Suprapubic skin (tissue), 4 donors: Measurements from ENCODE around the gene ROBO1. TPM values are rescaled to one million over a fixed set of nuclear protein-coding genes. Genes with fewer than 3 reads are reported as not detected.

Experiments used
- DNase-seq, 2 donors: peaks; one replicate each; pipeline ENCODE4 v3.0.0-alpha.2; 2019; ENCODE audit warnings: low spot score in 2 of 2
- H3K27ac ChIP-seq: fragments of 200-600 bp; sonication (generic); one replicate; pipeline ENCODE4 v1.5.1; 2019
- H3K27me3 ChIP-seq: fragments of 200-600 bp; sonication (generic); one replicate; pipeline ENCODE4 v1.5.1; 2019
- H3K36me3 ChIP-seq: fragments of 200-600 bp; sonication (generic); one replicate; pipeline ENCODE4 v1.5.1; 2019
- H3K4me1 ChIP-seq: fragments of 200-600 bp; sonication (generic); one replicate; pipeline ENCODE4 v1.5.1; 2019
- H3K4me3 ChIP-seq: fragments of 200-600 bp; sonication (generic); one replicate; pipeline ENCODE4 v1.5.1; 2019; ENCODE audit warnings: mild to moderate bottlenecking
- H3K9me3 ChIP-seq: fragments of 200-600 bp; sonication (generic); one replicate; pipeline ENCODE4 v1.5.1; 2019
- EP300 ChIP-seq: sonication (generic); formaldehyde crosslinking; IDR thresholded peaks from one replicate; pipeline ENCODE4 v1.6.1; 2017; ENCODE audit warnings: antibody characterized with exemption
- POLR2A ChIP-seq, 2 donors: fragments of 450-650 bp; IDR thresholded peaks; one replicate each; pipeline ENCODE4 v1.6.1; 2017; ENCODE audit warnings: antibody characterized with exemption in 2 of 2, mild to moderate bottlenecking in 2 of 2, moderate library complexity in 2 of 2
- POLR2AphosphoS5 ChIP-seq, 3 donors: sonication (generic); formaldehyde crosslinking; IDR thresholded peaks; one replicate each; pipeline ENCODE4 v1.6.1; 2017; ENCODE audit warnings: antibody characterized with exemption in 3 of 3
- WGBS: methylation state at CpG from one replicate; pipeline ENCODE4 v1.1.5; 2018; 5-methylcytosine and 5-hydroxymethylcytosine counted together
- total RNA-seq, 4 donors: library from RNA; depleted of rRNA; stranded (reverse); fragments of >200 nt; gene quantifications; one replicate each; pipeline ENCODE4 v1.1.0, GENCODE V29; 2016
- TF ChIP-seq, protein P1 (sequence below), 2 donors: fragments of 200-600 bp in 1 of 2; fragments of 450-650 bp in 1 of 2; sonication (generic) in 1 of 2; IDR thresholded peaks; one replicate each; pipeline ENCODE4 v1.5.1; 2016 to 2019; ENCODE audit warnings: antibody characterized with exemption in 2 of 2, mild to moderate bottlenecking in 1 of 2, moderate library complexity in 1 of 2

The ROBO1 gene
- total RNA-seq, 4 donors from 2014 or later = 67.7 to 80.3 (median 71.3) TPM

DNA sequence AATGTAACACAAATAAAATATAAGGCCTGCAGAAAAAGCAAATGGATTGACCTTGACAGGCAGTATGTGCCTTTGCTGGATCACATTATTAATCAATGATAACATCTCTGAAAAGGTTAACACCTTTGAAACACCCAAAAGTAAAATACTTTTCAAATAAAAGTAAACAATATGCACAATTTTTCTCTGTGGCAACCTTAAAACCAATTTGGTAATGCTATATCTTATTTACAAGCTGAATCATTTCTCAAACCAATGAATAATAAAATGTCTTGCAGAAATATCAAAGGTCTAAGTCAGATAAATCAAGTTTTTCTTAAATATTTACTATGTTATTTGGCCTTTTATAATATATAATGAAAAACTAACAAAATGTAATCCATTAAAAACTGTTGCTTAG is 1018.7 kb downstream of the ROBO1 start:
- no peaks in the 10 kb centered on the region for H3K36me3 ChIP-seq
- no peak for DNase-seq
- no peak overlapping the region for H3K27ac ChIP-seq
- no peaks in the 10 kb centered on the region for H3K27me3 ChIP-seq
- TF ChIP-seq, protein P1, sequence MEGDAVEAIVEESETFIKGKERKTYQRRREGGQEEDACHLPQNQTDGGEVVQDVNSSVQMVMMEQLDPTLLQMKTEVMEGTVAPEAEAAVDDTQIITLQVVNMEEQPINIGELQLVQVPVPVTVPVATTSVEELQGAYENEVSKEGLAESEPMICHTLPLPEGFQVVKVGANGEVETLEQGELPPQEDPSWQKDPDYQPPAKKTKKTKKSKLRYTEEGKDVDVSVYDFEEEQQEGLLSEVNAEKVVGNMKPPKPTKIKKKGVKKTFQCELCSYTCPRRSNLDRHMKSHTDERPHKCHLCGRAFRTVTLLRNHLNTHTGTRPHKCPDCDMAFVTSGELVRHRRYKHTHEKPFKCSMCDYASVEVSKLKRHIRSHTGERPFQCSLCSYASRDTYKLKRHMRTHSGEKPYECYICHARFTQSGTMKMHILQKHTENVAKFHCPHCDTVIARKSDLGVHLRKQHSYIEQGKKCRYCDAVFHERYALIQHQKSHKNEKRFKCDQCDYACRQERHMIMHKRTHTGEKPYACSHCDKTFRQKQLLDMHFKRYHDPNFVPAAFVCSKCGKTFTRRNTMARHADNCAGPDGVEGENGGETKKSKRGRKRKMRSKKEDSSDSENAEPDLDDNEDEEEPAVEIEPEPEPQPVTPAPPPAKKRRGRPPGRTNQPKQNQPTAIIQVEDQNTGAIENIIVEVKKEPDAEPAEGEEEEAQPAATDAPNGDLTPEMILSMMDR (IDR thresholded peaks at IDR 0.05) = no peak
- TF ChIP-seq POLR2A (IDR thresholded peaks at IDR 0.05) (no peak), POLR2AphosphoS5 (IDR thresholded peaks at IDR 0.05) (no peak), EP300 (no peak)
- peaks cover 8% of the 10 kb centered on the region for H3K4me1 ChIP-seq
- H3K4me3 ChIP-seq = no peak overlapping the region
- no peaks in the 10 kb centered on the region for H3K9me3 ChIP-seq

DNA sequence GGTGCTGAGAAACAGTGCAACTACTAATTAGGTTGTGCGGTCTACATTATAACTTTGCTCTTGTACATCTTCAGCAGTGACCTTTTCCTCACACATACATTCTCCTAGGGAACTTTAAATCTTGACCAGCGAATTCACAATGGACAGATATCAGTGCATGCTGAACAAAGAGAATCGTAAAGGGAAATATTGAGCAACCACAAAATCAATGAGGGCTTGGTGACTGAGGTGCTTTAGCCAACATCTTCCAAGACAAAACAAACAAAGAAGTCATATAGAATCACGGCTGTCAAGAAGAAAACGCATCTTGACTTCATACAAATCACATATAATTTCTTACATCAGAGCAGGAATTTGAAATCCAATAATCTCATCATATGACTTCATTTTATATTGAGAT is 1022.0 kb downstream of the ROBO1 start:
- no peak for TF ChIP-seq POLR2AphosphoS5 (IDR thresholded peaks at IDR 0.05)
- no peak for TF ChIP-seq POLR2A (IDR thresholded peaks at IDR 0.05)
- no peak for TF ChIP-seq EP300
- TF ChIP-seq, protein P1 (IDR thresholded peaks at IDR 0.05) = no peak
- Histone ChIP-seq H3K4me1 (no peaks in the 10 kb centered on the region), H3K36me3 (no peaks in the 10 kb centered on the region), H3K4me3 (no peak overlapping the region), H3K27ac (no peak overlapping the region), H3K27me3 (no peaks in the 10 kb centered on the region), H3K9me3 (no peaks in the 10 kb centered on the region)
- 96% methylated on average over 5 of the region's 5 CpGs for WGBS
- no peak for DNase-seq

DNA sequence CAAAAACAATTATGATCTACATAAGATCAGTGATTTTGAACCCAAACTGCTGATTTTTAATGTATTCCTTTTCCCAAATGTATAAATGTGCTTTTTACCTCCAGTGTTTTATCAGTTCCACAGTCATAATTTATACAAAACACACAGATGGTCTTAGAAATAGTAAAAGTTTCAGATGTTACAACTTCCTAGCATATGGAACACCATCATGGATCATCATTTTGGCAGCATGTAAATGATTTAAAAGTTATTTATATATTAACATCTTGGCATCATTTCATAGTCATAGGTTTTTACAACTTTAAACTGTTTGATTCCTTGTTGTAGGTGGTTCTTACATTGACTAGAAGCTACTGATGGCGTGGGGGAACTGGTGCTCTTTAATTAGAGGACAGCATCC is 1025.3 kb downstream of the ROBO1 start:
- 91% methylated on average over 1 of the region's 1 CpG for WGBS
- TF ChIP-seq POLR2AphosphoS5 (IDR thresholded peaks at IDR 0.05) = no peak
- no peak for TF ChIP-seq EP300
- TF ChIP-seq, protein P1 (IDR thresholded peaks at IDR 0.05) = no peak
- no peak for TF ChIP-seq POLR2A (IDR thresholded peaks at IDR 0.05)
- Histone ChIP-seq H3K4me3 (no peak overlapping the region), H3K27ac (no peak overlapping the region), H3K4me1 (peaks cover 6% of the 10 kb centered on the region), H3K9me3 (no peaks in the 10 kb centered on the region), H3K27me3 (no peaks in the 10 kb centered on the region), H3K36me3 (no peaks in the 10 kb centered on the region)
- DNase-seq = no peak

- no peak for DNase-seq
- TF ChIP-seq, protein P1 (IDR thresholded peaks at IDR 0.05) = no peak
- no peak for TF ChIP-seq POLR2AphosphoS5 (IDR thresholded peaks at IDR 0.05)
- no peak for TF ChIP-seq EP300
- TF ChIP-seq POLR2A (IDR thresholded peaks at IDR 0.05) = no peak
- H3K27me3 ChIP-seq = no peaks in the 10 kb centered on the region
- no peaks in the 10 kb centered on the region for H3K36me3 ChIP-seq
- H3K4me3 ChIP-seq = no peak overlapping the region
- no peak overlapping the region for H3K27ac ChIP-seq
- WGBS = 42% methylated on average over 2 of the region's 2 CpGs
- peaks cover 8% of the 10 kb centered on the region for H3K4me1 ChIP-seq
- H3K9me3 ChIP-seq = no peaks in the 10 kb centered on the region
These were observed 1025.8 kb downstream of the ROBO1 start for GRCh38 chr3:78742041-78742440.

- no peaks in the 10 kb centered on the region for H3K27me3 ChIP-seq
- 89% methylated on average over 1 of the region's 1 CpG for whole genome bisulfite sequencing
- H3K36me3 ChIP-seq = no peaks in the 10 kb centered on the region
- H3K4me3 ChIP-seq = no peak overlapping the region
- DNase-seq = no peak
- TF ChIP-seq POLR2AphosphoS5 (IDR thresholded peaks at IDR 0.05) = no peak
- no peak for TF ChIP-seq POLR2A (IDR thresholded peaks at IDR 0.05)
- no peak for TF ChIP-seq EP300
- TF ChIP-seq, protein P1 (IDR thresholded peaks at IDR 0.05) = no peak
- no peaks in the 10 kb centered on the region for H3K9me3 ChIP-seq
- no peak overlapping the region for H3K27ac ChIP-seq
- peaks cover 8% of the 10 kb centered on the region for H3K4me1 ChIP-seq
These were observed 1026.6 kb downstream of the ROBO1 start for GRCh38 chr3:78741066-78741645.
